ENCODE results near the gene PHOX2A. TPM values are rescaled to one million over a fixed set of nuclear protein-coding genes. Genes with fewer than 3 reads are reported as not detected.

Gene PHOX2A
- total RNA-seq, 1 experiment from 2014 or later, result not detected

DNA sequence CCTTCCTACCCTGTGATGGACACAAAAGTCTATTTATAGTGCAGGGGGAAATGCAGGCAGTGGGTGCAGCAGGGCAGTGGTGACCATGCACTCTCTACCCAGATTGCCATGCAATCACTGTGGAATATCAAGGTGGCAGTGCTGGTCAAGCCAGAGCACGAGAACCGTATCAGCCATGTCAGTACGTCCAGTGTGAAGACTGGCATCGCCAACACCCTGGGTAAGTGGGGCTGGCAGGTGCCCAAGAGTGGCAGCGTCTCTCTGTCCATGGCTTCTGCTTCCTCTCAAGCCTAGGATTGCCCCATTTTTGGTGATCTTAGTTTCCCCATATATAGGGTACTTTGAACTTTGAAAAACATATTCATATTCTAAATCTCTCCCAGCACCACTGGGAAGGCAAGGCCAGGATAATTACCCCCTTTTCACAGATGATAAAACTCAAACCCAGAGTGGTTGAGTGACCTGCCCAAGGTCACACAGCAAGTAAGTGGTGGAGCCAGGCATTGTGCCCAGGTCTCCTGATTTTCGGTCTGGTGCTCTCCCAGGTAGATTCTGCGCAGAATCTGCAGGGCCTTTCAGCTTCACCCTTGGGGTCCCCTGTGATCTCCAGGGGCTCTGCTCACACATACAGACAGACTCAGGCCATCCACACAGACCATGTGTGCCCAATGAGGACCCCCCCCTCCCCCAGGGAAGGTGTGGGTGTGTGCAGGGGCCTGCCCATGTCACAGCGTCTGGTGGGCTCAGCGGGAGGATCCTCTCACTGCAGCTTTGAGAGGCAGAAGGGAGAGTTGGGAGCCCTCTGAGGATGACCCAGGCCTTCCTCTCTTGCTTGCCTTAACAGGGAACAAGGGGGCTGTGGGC, 12.3 kb downstream of the PHOX2A start:
- Histone ChIP-seq H3K9me3 (ENCODE audit: low read length) (no peaks in the 10 kb centered on the region), H2AFZ (ENCODE audit: low read length) (no peak overlapping the region), H3K9me2 (replicated peaks; ENCODE audit: low read length) (no peaks in the 10 kb centered on the region), H3K4me2 (ENCODE audit: low read length) (no peak overlapping the region), H3K79me2 (ENCODE audit: low read length) (peaks cover 11% of the 10 kb centered on the region), H3K4me3 (ENCODE audit: low read length) (no peak overlapping the region), H3K27ac (ENCODE audit: low read length) (no peak overlapping the region), H3K27me3 (ENCODE audit: low read length) (no peaks in the 10 kb centered on the region), H3F3A (ENCODE audit: low read length, unreplicated experiment) (peaks cover 8% of the 10 kb centered on the region), H3K36me3 (ENCODE audit: low read depth, low read length) (peaks cover 55% of the 10 kb centered on the region), H4K20me1 (ENCODE audit: low read length) (no peaks in the 10 kb centered on the region), H3K4me1 (ENCODE audit: insufficient read depth, low read length) (no peaks in the 10 kb centered on the region; the same call in 1 of the 2 replicates), H3K9ac (ENCODE audit: low read length) (no peak overlapping the region)
- CTCF ChIA-PET, result no interaction called here
- POLR2A ChIA-PET (ENCODE audit: unreplicated experiment), result no interaction called here
- no peak for ATAC-seq
- intact Hi-C loops (cut with micrococcal nuclease), result no loop called here
- TF ChIP-seq, protein P1, sequence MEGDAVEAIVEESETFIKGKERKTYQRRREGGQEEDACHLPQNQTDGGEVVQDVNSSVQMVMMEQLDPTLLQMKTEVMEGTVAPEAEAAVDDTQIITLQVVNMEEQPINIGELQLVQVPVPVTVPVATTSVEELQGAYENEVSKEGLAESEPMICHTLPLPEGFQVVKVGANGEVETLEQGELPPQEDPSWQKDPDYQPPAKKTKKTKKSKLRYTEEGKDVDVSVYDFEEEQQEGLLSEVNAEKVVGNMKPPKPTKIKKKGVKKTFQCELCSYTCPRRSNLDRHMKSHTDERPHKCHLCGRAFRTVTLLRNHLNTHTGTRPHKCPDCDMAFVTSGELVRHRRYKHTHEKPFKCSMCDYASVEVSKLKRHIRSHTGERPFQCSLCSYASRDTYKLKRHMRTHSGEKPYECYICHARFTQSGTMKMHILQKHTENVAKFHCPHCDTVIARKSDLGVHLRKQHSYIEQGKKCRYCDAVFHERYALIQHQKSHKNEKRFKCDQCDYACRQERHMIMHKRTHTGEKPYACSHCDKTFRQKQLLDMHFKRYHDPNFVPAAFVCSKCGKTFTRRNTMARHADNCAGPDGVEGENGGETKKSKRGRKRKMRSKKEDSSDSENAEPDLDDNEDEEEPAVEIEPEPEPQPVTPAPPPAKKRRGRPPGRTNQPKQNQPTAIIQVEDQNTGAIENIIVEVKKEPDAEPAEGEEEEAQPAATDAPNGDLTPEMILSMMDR (conservative IDR thresholded peaks at IDR 0.05; ENCODE audit: low read depth, low read length), result no peak
- TF ChIP-seq EZH2 (IDR thresholded peaks at IDR 0.05; ENCODE audit: low read length, unreplicated experiment), result no peak
- DNase-seq, result no peak
- BruUV-seq (replicated peaks), result no TSS peak

GRCh38 chr11:72230764-72231365, 13.1 kb downstream of the PHOX2A start:
- Histone ChIP-seq H3K27ac (ENCODE audit: low read length) (no peak overlapping the region), H2AFZ (ENCODE audit: low read length) (no peak overlapping the region), H3K27me3 (ENCODE audit: low read length) (no peaks in the 10 kb centered on the region), H4K20me1 (ENCODE audit: low read length) (no peaks in the 10 kb centered on the region), H3F3A (ENCODE audit: low read length, unreplicated experiment) (peaks cover under 1% of the 10 kb centered on the region), H3K4me1 (ENCODE audit: insufficient read depth, low read length) (peaks cover under 1% of the 10 kb centered on the region; the same call in 1 of the 2 replicates), H3K9ac (ENCODE audit: low read length) (no peak overlapping the region), H3K4me2 (ENCODE audit: low read length) (no peak overlapping the region), H3K79me2 (ENCODE audit: low read length) (peaks cover 19% of the 10 kb centered on the region), H3K4me3 (ENCODE audit: low read length) (no peak overlapping the region), H3K36me3 (ENCODE audit: low read depth, low read length) (peaks cover 55% of the 10 kb centered on the region), H3K9me2 (replicated peaks; ENCODE audit: low read length) (no peaks in the 10 kb centered on the region), H3K9me3 (ENCODE audit: low read length) (no peaks in the 10 kb centered on the region)
- ChIA-PET POLR2A (ENCODE audit: unreplicated experiment) (no interaction called here), CTCF (no interaction called here)
- TF ChIP-seq, protein P1 (conservative IDR thresholded peaks at IDR 0.05; ENCODE audit: low read depth, low read length), result no peak
- TF ChIP-seq EZH2phosphoT487 (IDR thresholded peaks at IDR 0.05; ENCODE audit: borderline replicate concordance, low read length) (no peak), EZH2 (IDR thresholded peaks at IDR 0.05; ENCODE audit: low read length, unreplicated experiment) (no peak)
- BruUV-seq (replicated peaks), result no TSS peak
- DNase-seq (no peak), ATAC-seq (no peak)
- intact Hi-C loops (cut with micrococcal nuclease), result no loop called here
